ENCODE measurements around the gene TBXAS1. TPM values are rescaled to one million over a fixed set of nuclear protein-coding genes. Genes with fewer than 3 reads are reported as not detected.

The TBXAS1 gene
- total RNA-seq: under 0.01 and 1.3 TPM in 2 replicates

DNA sequence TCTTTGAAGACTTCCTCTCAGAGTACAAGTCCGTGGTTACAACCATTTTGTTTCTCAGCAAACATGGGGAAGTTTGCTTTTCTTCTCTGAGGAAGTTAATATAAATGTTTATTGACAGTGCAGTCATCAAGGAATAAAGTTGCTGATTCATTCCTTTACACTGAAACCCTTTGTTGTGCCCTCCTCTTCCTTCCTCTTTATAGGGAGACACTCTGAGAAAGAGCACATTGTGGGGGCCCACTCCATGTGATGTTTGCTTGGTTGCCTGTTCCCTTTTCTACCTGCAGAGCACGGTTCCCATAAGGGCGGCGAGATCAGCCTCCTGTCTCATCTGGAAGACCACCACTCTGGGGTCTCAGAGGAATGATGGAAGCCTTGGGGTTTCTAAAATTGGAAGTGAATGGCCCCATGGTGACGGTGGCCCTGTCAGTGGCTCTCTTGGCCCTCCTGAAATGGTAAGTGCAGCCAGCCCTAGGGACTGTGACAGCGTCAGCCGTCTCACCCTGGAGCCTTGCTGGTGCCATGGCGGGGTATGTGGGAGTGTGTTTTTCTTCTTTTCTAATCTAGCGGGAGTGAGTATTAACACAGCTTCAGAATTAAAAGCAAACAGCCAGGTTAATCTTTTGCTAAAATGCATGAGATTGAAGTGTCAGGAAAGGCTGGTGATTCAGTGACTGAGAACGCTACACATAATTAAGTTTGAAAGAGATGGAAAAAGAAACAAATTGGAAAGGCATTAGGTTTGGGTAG is at the start of gene TBXAS1:
TBXAS1 (plus strand) TSS at position 240 of the 750 bp plus-strand sequence; CDS start at position 367, 127 bp downstream.

DNA sequence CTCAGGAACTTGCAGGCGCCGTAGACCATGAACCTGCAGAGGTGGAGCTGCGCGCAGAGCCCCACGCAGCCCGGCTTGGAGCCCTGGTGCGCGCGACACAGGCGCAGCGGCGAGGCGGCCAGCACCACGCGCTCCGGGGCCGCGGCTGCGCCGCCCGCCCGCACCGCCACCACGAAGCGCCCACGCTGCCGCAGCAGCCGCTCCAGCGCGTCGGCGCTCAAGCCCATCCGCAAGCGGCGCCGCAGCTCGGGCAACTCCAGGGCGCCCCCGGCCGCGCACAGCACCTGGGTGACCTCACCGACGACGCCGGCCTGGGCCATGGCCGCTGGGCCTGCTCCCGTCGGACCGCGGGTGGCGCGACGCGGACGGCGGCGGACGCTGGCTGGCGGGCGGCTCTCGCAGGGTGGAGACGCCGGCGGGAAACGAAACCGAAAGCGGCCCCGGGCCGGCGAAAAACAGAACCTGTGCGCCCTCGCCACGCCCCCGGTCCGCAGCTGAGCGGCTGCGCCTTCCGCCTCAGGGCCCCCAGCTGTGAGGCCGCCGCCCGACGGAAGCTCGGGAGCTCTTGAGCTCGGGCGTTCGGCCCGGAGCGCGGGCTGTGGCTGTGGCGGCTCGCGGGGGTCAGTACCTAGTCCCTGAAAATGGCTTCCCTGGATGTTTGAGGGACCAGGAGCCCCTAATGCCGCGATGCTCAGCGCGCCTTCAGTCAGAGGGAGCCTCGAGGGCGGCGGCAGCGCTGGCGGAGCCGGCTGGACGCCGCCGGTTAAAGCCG is 233.7 kb downstream of the TBXAS1 start, which contains the start of gene PARP12:
PARP12 (minus strand) TSS at position 424 of the 772 bp plus-strand sequence; CDS start at position 320, 104 bp downstream.

Other genes starting within 250 kb of the TBXAS1 start
- 9.6 and 39.1 TPM in 2 replicates for gene HIPK2, start 51.3 kb upstream of the TBXAS1 start, total RNA-seq
- 17.4 and 46.3 TPM in 2 replicates for gene PARP12, start 233.7 kb downstream of the TBXAS1 start, total RNA-seq

All from nasal cavity respiratory epithelium epithelial cell of viscerocranial mucosa (primary cell).